Bronchus fibroblast of lung (primary cell): Measurements from ENCODE around the gene NR4A2. TPM values are rescaled to one million over a fixed set of nuclear protein-coding genes. Genes with fewer than 3 reads are reported as not detected.

Source experiments
- total RNA-seq: library from RNA; depleted of rRNA; stranded (reverse); fragments of >200 nt; gene quantifications from 2 replicates; pipeline ENCODE4 v1.2.3, GENCODE V29; 2015

The NR4A2 gene
- total RNA-seq: 0.15 and 0.34 TPM in 2 replicates

DNA sequence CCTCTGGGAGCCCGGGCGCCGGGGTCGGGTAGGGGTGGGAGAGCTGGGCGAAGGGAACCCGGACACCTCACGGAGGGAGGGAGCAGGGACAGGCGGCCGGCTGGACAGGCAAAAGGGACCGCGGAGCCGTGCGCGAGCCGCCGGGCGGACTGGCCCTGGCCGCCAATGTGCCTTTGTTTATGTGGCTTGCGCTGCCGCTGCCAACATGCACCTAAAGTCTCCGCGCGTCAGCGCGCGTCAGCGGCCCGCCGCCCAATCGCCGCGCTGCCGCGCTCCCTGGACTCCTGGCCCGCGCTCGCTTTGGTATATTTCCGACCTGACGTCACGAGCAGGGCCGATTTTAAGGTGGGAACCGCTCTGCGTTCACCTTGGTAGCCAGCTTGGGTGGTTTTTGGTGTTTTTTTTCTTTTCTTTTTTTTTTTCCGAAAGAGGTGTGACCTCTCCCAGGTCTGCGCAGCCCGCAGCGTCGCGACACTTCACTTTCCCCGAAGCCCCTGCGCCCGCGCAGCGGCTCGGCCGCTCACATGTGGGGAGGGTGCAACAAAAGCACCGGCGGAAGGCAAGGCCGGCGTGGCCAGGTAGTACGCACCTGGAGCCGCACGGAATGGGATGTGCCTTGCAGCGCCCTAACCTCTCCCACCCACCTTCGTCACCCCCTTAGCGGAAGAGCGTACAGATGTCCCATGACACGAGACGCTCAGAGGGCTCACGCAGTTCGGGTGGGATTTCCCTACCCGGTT is at the start of gene NR4A2:
TSS of gene NR4A2 (minus strand) at position 188 of the 740 bp plus-strand sequence. CDS start 2,535 bp downstream, outside the sequence.

Other genes starting within 250 kb of the NR4A2 start
- gene GPD2, start 103.7 kb upstream of the NR4A2 start, total RNA-seq: 48.5 and 58.7 TPM in 2 replicates